OCI-LY3 (cell line): ENCODE measurements around the gene CCDC92.

Experiments used
- H2AFZ ChIP-seq: fragments of 200-600, 300-600 bp; shearing (Covaris generic); 2 replicates; pipeline ENCODE4 v1.6.0; 2014; ENCODE audit warnings: antibody characterized with exemption, low read depth, low read length
- H3K27ac ChIP-seq: fragments of 200-600, 300-600 bp; sonication (generic); 2 replicates; pipeline ENCODE4 v1.5.1; 2014; ENCODE audit warnings: mild to moderate bottlenecking, low read length, moderate library complexity, mixed read lengths
- H3K27me3 ChIP-seq: fragments of 200-600, 300-600 bp; sonication (generic); 2 replicates; pipeline ENCODE4 v1.6.1; 2014; ENCODE audit warnings: low read depth, low read length, mixed read lengths
- H3K36me3 ChIP-seq: fragments of 200-600, 300-600 bp; sonication (generic); replicated peaks from 2 replicates; pipeline ENCODE3; 2014; ENCODE audit warnings: low read depth, low read length, mixed read lengths
- H3K4me1 ChIP-seq: fragments of 300-600, 200-600 bp; sonication (generic); 2 replicates; pipeline ENCODE4 v1.6.1; 2014; ENCODE audit warnings: low read length, mixed read lengths
- H3K4me2 ChIP-seq: fragments of 200-600, 300-600 bp; sonication (generic); 2 replicates; pipeline ENCODE4 v1.6.1; 2014; ENCODE audit warnings: low read length, mixed read lengths
- H3K4me3 ChIP-seq: fragments of 300-600, 200-600 bp; sonication (generic); 2 replicates; pipeline ENCODE4 v1.5.1; 2014; ENCODE audit warnings: antibody characterized with exemption, mild to moderate bottlenecking, low read length, moderate library complexity
- H3K79me2 ChIP-seq: fragments of 300-600, 200-600 bp; shearing (Covaris generic); 2 replicates; pipeline ENCODE4 v1.6.1; 2014; ENCODE audit warnings: mild to moderate bottlenecking, low read length, mixed read lengths
- H3K9ac ChIP-seq: fragments of 300-600, 200-600 bp; shearing (Covaris generic); 2 replicates; pipeline ENCODE4 v1.6.0; 2014; ENCODE audit warnings: mild to moderate bottlenecking, low read length, moderate library complexity
- H3K9me3 ChIP-seq: fragments of 200-600, 300-600 bp; shearing (Covaris generic); 2 replicates; pipeline ENCODE4 v1.6.1; 2014; ENCODE audit warnings: low read length, mixed read lengths; ENCODE audit not compliant: insufficient read depth
- H4K20me1 ChIP-seq: fragments of 200-600, 300-600 bp; sonication (generic); 2 replicates; pipeline ENCODE4 v1.6.1; 2016; ENCODE audit warnings: low read length, mixed read lengths; ENCODE audit not compliant: insufficient read depth
- EZH2phosphoT487 ChIP-seq: fragments of 200-600 bp; shearing (Covaris generic); IDR thresholded peaks from 2 replicates; pipeline ENCODE4 v1.6.1; 2018; ENCODE audit warnings: antibody characterized with exemption, mixed run types, low read depth
- TF ChIP-seq, protein P1 (sequence below): fragments of 200-600, 300-600 bp; sonication (generic); IDR thresholded peaks from 2 replicates; pipeline ENCODE4 v1.5.1; 2014; ENCODE audit warnings: antibody characterized with exemption, low read length, low read depth

The CCDC92 gene

DNA sequence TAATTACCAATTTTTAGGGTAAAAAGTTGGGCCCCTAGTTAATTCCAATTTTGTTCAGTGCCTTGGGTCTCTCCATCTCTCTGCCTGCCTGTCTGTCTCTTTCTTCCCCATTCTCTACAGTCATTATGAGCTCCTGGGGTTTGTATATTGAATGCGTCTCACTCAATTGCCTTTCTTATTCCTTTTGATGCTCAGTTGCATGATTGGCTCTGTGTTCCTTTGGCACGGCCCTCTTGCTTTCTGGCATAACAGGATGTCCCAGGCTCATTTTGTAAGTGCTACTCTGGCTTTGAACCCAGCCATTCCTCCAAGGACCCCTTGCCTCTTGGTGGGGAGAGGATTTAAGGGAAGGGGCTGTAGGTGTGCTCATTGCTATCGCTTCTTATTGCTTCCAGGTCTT, 36.0 kb upstream of the CCDC92 start:
- no peak overlapping the region for H3K9ac ChIP-seq
- peak overlapping the region; percentile 42; the same call in 1 of the 2 replicates for H3K4me2 ChIP-seq
- H3K36me3 ChIP-seq = peaks cover 29% of the 10 kb centered on the region
- peaks cover 5% of the 10 kb centered on the region; the same call in 1 of the 2 replicates for H3K79me2 ChIP-seq
- peaks cover 37% of the 10 kb centered on the region for H3K4me1 ChIP-seq
- H4K20me1 ChIP-seq = peaks cover 7% of the 10 kb centered on the region; the same call in 1 of the 2 replicates
- no peaks in the 10 kb centered on the region for H3K9me3 ChIP-seq
- TF ChIP-seq, protein P1, sequence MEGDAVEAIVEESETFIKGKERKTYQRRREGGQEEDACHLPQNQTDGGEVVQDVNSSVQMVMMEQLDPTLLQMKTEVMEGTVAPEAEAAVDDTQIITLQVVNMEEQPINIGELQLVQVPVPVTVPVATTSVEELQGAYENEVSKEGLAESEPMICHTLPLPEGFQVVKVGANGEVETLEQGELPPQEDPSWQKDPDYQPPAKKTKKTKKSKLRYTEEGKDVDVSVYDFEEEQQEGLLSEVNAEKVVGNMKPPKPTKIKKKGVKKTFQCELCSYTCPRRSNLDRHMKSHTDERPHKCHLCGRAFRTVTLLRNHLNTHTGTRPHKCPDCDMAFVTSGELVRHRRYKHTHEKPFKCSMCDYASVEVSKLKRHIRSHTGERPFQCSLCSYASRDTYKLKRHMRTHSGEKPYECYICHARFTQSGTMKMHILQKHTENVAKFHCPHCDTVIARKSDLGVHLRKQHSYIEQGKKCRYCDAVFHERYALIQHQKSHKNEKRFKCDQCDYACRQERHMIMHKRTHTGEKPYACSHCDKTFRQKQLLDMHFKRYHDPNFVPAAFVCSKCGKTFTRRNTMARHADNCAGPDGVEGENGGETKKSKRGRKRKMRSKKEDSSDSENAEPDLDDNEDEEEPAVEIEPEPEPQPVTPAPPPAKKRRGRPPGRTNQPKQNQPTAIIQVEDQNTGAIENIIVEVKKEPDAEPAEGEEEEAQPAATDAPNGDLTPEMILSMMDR = no peak
- TF ChIP-seq EZH2phosphoT487 = no peak
- no peak overlapping the region for H3K4me3 ChIP-seq
- H2AFZ ChIP-seq = no peak overlapping the region
- H3K27ac ChIP-seq = no peak overlapping the region
- no peaks in the 10 kb centered on the region for H3K27me3 ChIP-seq

DNA sequence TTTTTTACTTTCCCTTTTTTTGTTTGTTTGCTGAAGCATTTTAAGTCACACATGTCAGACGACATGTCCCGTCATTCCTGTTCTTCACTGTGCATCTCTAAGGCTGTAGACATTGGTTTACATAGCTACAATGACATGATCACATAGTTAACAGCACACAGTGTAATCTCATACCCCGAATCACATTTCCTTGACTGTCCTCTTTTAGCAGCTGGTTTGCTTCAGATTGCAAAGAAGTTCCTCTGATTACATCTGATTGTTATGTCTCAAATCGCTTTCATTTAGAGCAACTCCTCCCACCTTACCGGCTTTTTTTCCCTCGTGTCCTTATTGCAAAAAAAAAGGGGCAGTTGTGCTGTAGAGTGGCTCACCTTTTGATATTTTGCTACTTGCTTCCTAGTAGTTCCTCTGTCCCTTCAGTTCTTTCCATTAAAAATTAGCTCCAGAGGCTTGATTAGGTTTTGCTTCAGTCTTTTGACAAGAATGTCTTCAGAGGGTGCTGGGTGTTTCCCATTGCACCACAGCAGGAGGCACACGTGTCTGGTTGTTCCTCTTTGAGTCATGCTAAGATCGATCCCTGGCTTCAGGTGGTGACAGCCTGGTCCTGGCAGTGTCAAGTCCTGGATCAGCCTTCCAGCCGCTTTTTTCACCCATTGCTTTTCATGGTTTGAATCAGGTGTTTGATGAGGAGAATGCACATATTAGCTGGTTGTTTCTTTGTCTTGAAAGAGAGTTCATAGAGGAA, 35.4 kb upstream of the CCDC92 start:
- peaks cover 33% of the 10 kb centered on the region for H3K4me1 ChIP-seq
- peak overlapping the region; percentile 42 for H3K4me2 ChIP-seq
- no peak overlapping the region for H3K9ac ChIP-seq
- no peak overlapping the region for H3K27ac ChIP-seq
- H3K4me3 ChIP-seq = no peak overlapping the region
- H3K79me2 ChIP-seq = peaks cover 5% of the 10 kb centered on the region; the same call in 1 of the 2 replicates
- H2AFZ ChIP-seq = no peak overlapping the region
- H4K20me1 ChIP-seq = peaks cover 7% of the 10 kb centered on the region; the same call in 1 of the 2 replicates
- no peaks in the 10 kb centered on the region for H3K27me3 ChIP-seq
- H3K9me3 ChIP-seq = no peaks in the 10 kb centered on the region
- TF ChIP-seq, protein P1 = peak; percentile 5; the same call in 1 of the 2 replicates
- no peak for TF ChIP-seq EZH2phosphoT487
- H3K36me3 ChIP-seq = peaks cover 23% of the 10 kb centered on the region

DNA sequence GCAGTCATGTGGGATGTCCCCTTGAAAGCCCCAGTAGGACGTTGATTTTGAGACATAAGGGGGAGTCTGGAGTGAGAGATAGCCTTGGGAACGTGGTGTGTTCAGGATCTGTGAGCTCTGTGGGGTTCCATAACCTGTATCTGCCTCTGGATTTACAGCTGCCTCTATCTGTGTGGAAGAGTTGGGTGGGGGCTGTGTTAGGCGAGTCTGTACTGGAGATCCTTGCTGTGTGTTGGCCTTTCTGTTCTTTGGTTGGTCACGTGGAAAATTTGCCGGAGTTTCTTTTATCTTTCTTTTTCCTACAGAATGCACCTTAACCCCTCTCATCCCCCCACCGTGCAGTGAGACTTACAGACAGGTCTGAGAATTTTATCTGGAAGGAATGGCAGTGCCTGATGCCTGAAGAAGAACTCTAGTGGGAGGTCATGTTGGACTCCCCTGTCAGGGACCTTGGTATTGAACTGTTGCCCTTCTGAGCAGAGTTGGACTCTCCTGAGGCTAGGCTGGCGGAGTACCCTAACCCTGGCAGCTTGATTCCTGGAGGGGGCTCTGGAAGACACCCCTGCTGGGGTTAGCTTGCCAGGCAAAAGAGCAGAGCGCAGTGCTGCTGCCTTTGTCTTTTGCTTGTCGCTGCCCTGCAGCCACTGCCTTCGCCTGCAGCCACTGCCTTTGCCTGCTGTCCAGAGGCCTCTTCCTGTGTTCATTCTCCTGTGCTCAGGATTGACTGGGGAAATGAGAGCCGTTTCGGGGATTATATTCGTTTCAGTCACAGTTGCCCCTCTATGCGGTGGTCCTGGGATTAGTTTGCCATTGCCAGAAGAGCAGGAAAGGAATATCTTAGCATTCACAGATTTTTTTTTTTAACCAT, 34.4 kb upstream of the CCDC92 start:
- H3K79me2 ChIP-seq = peaks cover 5% of the 10 kb centered on the region; the same call in 1 of the 2 replicates
- H3K4me1 ChIP-seq = peaks cover 33% of the 10 kb centered on the region
- H3K36me3 ChIP-seq = peaks cover 14% of the 10 kb centered on the region
- no peak overlapping the region for H3K27ac ChIP-seq
- no peak overlapping the region for H2AFZ ChIP-seq
- peak overlapping the region; percentile 28 for H3K4me2 ChIP-seq
- H3K4me3 ChIP-seq = no peak overlapping the region
- no peaks in the 10 kb centered on the region for H3K27me3 ChIP-seq
- no peak overlapping the region for H3K9ac ChIP-seq
- H3K9me3 ChIP-seq = no peaks in the 10 kb centered on the region
- peaks cover 7% of the 10 kb centered on the region; the same call in 1 of the 2 replicates for H4K20me1 ChIP-seq
- TF ChIP-seq, protein P1 = no peak
- no peak for TF ChIP-seq EZH2phosphoT487
